Gastrocnemius medialis (tissue), 4 donors: Measurements from ENCODE around the gene C12orf43. TPM values are rescaled to one million over a fixed set of nuclear protein-coding genes. Genes with fewer than 3 reads are reported as not detected.

Experiments
- ATAC-seq, 2 donors: fragments of 150-250 bp; one replicate each; pipeline ENCODE4 v1.9.1; 2016
- DNase-seq, 2 donors: peaks; one replicate each; pipeline ENCODE4 v3.0.0-alpha.2; 2019
- H3K27ac ChIP-seq, 4 donors: fragments of 200-600 bp; sonication (generic); 1 replicate in 1 of 4; 2 replicates in 3 of 4; pipeline ENCODE4 v1.5.1; 2016 to 2018; ENCODE audit warnings: mild to moderate bottlenecking in 2 of 4, moderate library complexity in 1 of 4
- H3K27me3 ChIP-seq, 3 donors: fragments of 200-600 bp; sonication (generic) in 2 of 3; 1 replicate in 1 of 3; 2 replicates in 2 of 3; pipeline versions ENCODE4 v1.5.1 to v1.6.0; 2016 to 2019; ENCODE audit warnings: mild to moderate bottlenecking in 1 of 3, moderate library complexity in 1 of 3
- H3K36me3 ChIP-seq, 2 donors: fragments of 200-600 bp; sonication (generic) in 1 of 2; one replicate each; pipeline ENCODE4 v1.5.1; 2017 to 2018
- H3K4me1 ChIP-seq, 2 donors: fragments of 200-600 bp; sonication (generic) in 1 of 2; one replicate each; pipeline ENCODE4 v1.5.1; 2016 to 2017; ENCODE audit warnings: mild to moderate bottlenecking in 2 of 2
- H3K4me3 ChIP-seq, 4 donors: fragments of 200-600 bp; sonication (generic) in 3 of 4; 1 replicate in 1 of 4; 2 replicates in 3 of 4; pipeline ENCODE4 v1.5.1; 2016 to 2019; ENCODE audit warnings: mild to moderate bottlenecking in 2 of 4
- H3K9me3 ChIP-seq, 3 donors: fragments of 200-600 bp; sonication (generic) in 2 of 3; 1 replicate in 1 of 3; 2 replicates in 2 of 3; pipeline ENCODE4 v1.5.1; 2016 to 2019
- CTCF ChIP-seq, 5 experiments: fragments of 450-650 bp in 3 of 5; fragments of 200-600 bp in 2 of 5; sonication (generic) in 2 of 5; IDR thresholded peaks in 4 of 5; conservative IDR thresholded peaks in 1 of 5; 1 replicate in 4 of 5; 2 replicates in 1 of 5; pipeline ENCODE4 v1.5.1; 2016 to 2019; ENCODE audit warnings: antibody characterized with exemption in 5 of 5, mild to moderate bottlenecking in 3 of 5, moderate library complexity in 3 of 5
- POLR2A ChIP-seq, 2 donors: fragments of 450-650 bp; IDR thresholded peaks; one replicate each; pipeline ENCODE4 v1.6.1; 2017; ENCODE audit warnings: antibody characterized with exemption in 2 of 2, mild to moderate bottlenecking in 2 of 2, moderate library complexity in 2 of 2
- in situ Hi-C, 4 donors: fragments of 200-750 bp; cut with MboI; loops; one replicate each; pipeline versions ENCODE4 v1.15.0 to v1.8.0; 2017; ENCODE audit warnings: low sequenced_read_pairs in 4 of 4
- intact Hi-C: fragments of 100-400 bp; cut with DNase I; formaldehyde crosslinking; loops from one replicate; pipeline ENCODE4 v1.15.1; 2023; ENCODE audit warnings: low total_unique reads
- total RNA-seq, 4 donors: library from RNA; depleted of rRNA; stranded (reverse); fragments of >200 nt; gene quantifications; one replicate each; pipeline versions ENCODE4 v1.1.0 to v1.2.3, GENCODE V29; 2016

C12orf43 gene
- total RNA-seq, 4 donors from 2014 or later: 2.9 to 13.2 (median 5.1) TPM

- Histone ChIP-seq H3K4me1 (no peaks in the 10 kb centered on the region), H3K27ac (no peak overlapping the region), H3K36me3 (no peaks in the 10 kb centered on the region), H3K27me3 (no peaks in the 10 kb centered on the region), H3K4me3 (no peak overlapping the region), H3K9me3 (no peaks in the 10 kb centered on the region)
- DNase-seq: no peak
- TF ChIP-seq CTCF (IDR thresholded peaks at IDR 0.05 in 4 of 5, conservative IDR thresholded peaks at IDR 0.05 in 1 of 5) (no peak), POLR2A (IDR thresholded peaks at IDR 0.05) (no peak)
- in situ Hi-C loops: loop anchor here in 3 of 4 donors (10.0 kb wide), 2 partner anchors 265 to 335 kb away; partner anchors contain the start of genes CABP1 (in 2 of the 3) and UNC119B (in 1 of the 3)
- intact Hi-C loops: loop anchor here (10.0 kb wide), 1 partner anchor 265 kb away; the partner anchor contains the start of gene UNC119B
- ATAC-seq: no peak
Observed at GRCh38 chr12:120979862-120980696, 36.2 kb downstream of the C12orf43 start.

- TF ChIP-seq POLR2A (IDR thresholded peaks at IDR 0.05): no peak
- TF ChIP-seq CTCF (IDR thresholded peaks at IDR 0.05 in 4 of 5, conservative IDR thresholded peaks at IDR 0.05 in 1 of 5): no peak
- Histone ChIP-seq H3K36me3 (no peaks in the 10 kb centered on the region), H3K9me3 (no peaks in the 10 kb centered on the region), H3K27me3 (no peaks in the 10 kb centered on the region), H3K27ac (no peak overlapping the region), H3K4me1 (no peaks in the 10 kb centered on the region), H3K4me3 (no peak overlapping the region)
- in situ Hi-C loops (loop anchor here in 3 of 4 donors (10.0 kb wide), 2 partner anchors 265 to 335 kb away; partner anchors contain the start of genes CABP1 (in 2 of the 3) and UNC119B (in 1 of the 3)), intact Hi-C loops (loop anchor here (10.0 kb wide), 1 partner anchor 265 kb away; the partner anchor contains the start of gene UNC119B)
- DNase-seq: no peak
- no peak for ATAC-seq
Observed at GRCh38 chr12:120979220-120979861, 36.9 kb downstream of the C12orf43 start.

- Histone ChIP-seq H3K9me3 (no peaks in the 10 kb centered on the region), H3K27ac (no peak within 1 kb of the TSS), H3K36me3 (no peaks in the 10 kb centered on the region), H3K27me3 (no peaks in the 10 kb centered on the region), H3K4me3 (no peak within 1 kb of the TSS), H3K4me1 (no peaks in the 10 kb centered on the region)
- no peak for ATAC-seq
- in situ Hi-C loops (loop anchor here in 3 of 4 donors (10.0 kb wide), 2 partner anchors 264 to 334 kb away; partner anchors contain the start of genes CABP1 (in 2 of the 3) and UNC119B (in 1 of the 3)), intact Hi-C loops (loop anchor here (10.0 kb wide), 1 partner anchor 264 kb away; the partner anchor contains the start of gene UNC119B)
- no peak for DNase-seq
- no peak for TF ChIP-seq CTCF (IDR thresholded peaks at IDR 0.05 in 4 of 5, conservative IDR thresholded peaks at IDR 0.05 in 1 of 5)
Observed at GRCh38 chr12:120978296-120979219, 37.7 kb downstream of the C12orf43 start, which contains the start of gene HNF1A. HNF1A (plus strand) TSS chr12:120978543; CDS start chr12:120978769, 226 bp downstream.
